HL-60/S4 (cell line): ENCODE data around the gene ZAP70.

Experiments used
- in situ Hi-C: fragments of 300-500 bp; cut with MboI; formaldehyde crosslinking; loops from 2 replicates; pipeline ENCODE4 v1.14.3; 2022; ENCODE audit warnings: low sequenced_read_pairs

Gene ZAP70

GRCh38 chr2:97697252-97698235, 15.8 kb upstream of the ZAP70 start:
- in situ Hi-C loops: no loop called here

- in situ Hi-C loops: no loop called here
Observed at GRCh38 chr2:97698530-97698929, 14.8 kb upstream of the ZAP70 start.

- in situ Hi-C loops: loop anchor here (25.0 kb wide), 1 partner anchor 687 kb away; no protein-coding TSS in a partner anchor
Observed at GRCh38 chr2:97699765-97700444, 13.5 kb upstream of the ZAP70 start.

- in situ Hi-C loops: loop anchor here (25.0 kb wide), 1 partner anchor 686 kb away; no protein-coding TSS in a partner anchor
Observed at GRCh38 chr2:97701186-97701585, 12.2 kb upstream of the ZAP70 start.

GRCh38 chr2:97701851-97702465, 11.4 kb upstream of the ZAP70 start:
- in situ Hi-C loops: loop anchor here (25.0 kb wide), 1 partner anchor 685 kb away; no protein-coding TSS in a partner anchor

GRCh38 chr2:97702731-97703470, 10.5 kb upstream of the ZAP70 start:
- in situ Hi-C loops: loop anchor here (25.0 kb wide), 1 partner anchor 684 kb away; no protein-coding TSS in a partner anchor

GRCh38 chr2:97703741-97704140, 9.6 kb upstream of the ZAP70 start:
- in situ Hi-C loops: loop anchor here (25.0 kb wide), 1 partner anchor 684 kb away; no protein-coding TSS in a partner anchor

GRCh38 chr2:97704989-97705388, 8.4 kb upstream of the ZAP70 start:
- in situ Hi-C loops: loop anchor here (25.0 kb wide), 1 partner anchor 682 kb away; no protein-coding TSS in a partner anchor

GRCh38 chr2:97706112-97706511, 7.3 kb upstream of the ZAP70 start:
- in situ Hi-C loops: loop anchor here (25.0 kb wide), 1 partner anchor 681 kb away; no protein-coding TSS in a partner anchor

GRCh38 chr2:97706708-97707345, 6.5 kb upstream of the ZAP70 start:
- in situ Hi-C loops: loop anchor here (25.0 kb wide), 1 partner anchor 680 kb away; no protein-coding TSS in a partner anchor

- in situ Hi-C loops: loop anchor here (25.0 kb wide), 1 partner anchor 680 kb away; no protein-coding TSS in a partner anchor
Observed at GRCh38 chr2:97707362-97708047, 5.9 kb upstream of the ZAP70 start.

- in situ Hi-C loops: loop anchor here (25.0 kb wide), 1 partner anchor 679 kb away; no protein-coding TSS in a partner anchor
Observed at GRCh38 chr2:97708048-97708380, 5.4 kb upstream of the ZAP70 start.

- in situ Hi-C loops: loop anchor here (25.0 kb wide), 1 partner anchor 679 kb away; no protein-coding TSS in a partner anchor
Observed at GRCh38 chr2:97708608-97709007, 4.8 kb upstream of the ZAP70 start.

- in situ Hi-C loops: loop anchor here (25.0 kb wide), 1 partner anchor 676 kb away; no protein-coding TSS in a partner anchor
Observed at GRCh38 chr2:97711394-97711711, 2.0 kb upstream of the ZAP70 start.

GRCh38 chr2:97712175-97712574, 1.2 kb upstream of the ZAP70 start:
- in situ Hi-C loops: loop anchor here (25.0 kb wide), 1 partner anchor 675 kb away; no protein-coding TSS in a partner anchor

- in situ Hi-C loops: loop anchor here (25.0 kb wide), 1 partner anchor 675 kb away; no protein-coding TSS in a partner anchor
Observed at GRCh38 chr2:97712693-97713295, 582 bp upstream of the ZAP70 start.

GRCh38 chr2:97714084-97714949, 941 bp downstream of the ZAP70 start:
- in situ Hi-C loops: loop anchor here (25.0 kb wide), 1 partner anchor 673 kb away; no protein-coding TSS in a partner anchor
